K562 (cell line): ENCODE data around the gene COQ2. TPM values are rescaled to one million over a fixed set of nuclear protein-coding genes. Genes with fewer than 3 reads are reported as not detected.

Experiments
- ATAC-seq: fragments of 200-7000 bp; cut with Tn5 transposase; 3 replicates; pipeline ENCODE4 v1.9.1; 2020; ENCODE audit warnings: moderate library complexity
- BruUV-seq: library from RNA; stranded (reverse); fragments of 400-500 nt; replicated peaks from 2 replicates; lab custom pipeline; 2021; lab: Mats Ljungman, UMichigan
- CTCF ChIA-PET: fragments of 300-600 bp; formaldehyde crosslinking; extraction: SDS; loops from one replicate; lab custom pipeline; 2021; ENCODE audit warnings: low intra/inter-chr PET ratio; lab: Yijun Ruan, JAX
- POLR2A ChIA-PET: fragments of 300-600, 350-650 bp; sonication (Branson Sonifier 250); formaldehyde crosslinking; extraction: SDS; loops from one replicate; lab custom pipeline; 2021; ENCODE audit warnings: antibody characterized with exemption, inconsistent platforms; lab: Yijun Ruan, JAX
- DNase-seq, 4 experiments: peaks; one replicate each; pipeline versions ENCODE4 v3.0.0 to v3.0.0-alpha.2; 2011 to 2018; ENCODE audit warnings: low spot score in 3 of 4, mixed read lengths in 3 of 4; ENCODE audit errors: extremely low read depth in 1 of 4
- FAIRE-seq: peaks from 2 replicates; lab custom pipeline; 2011; peaks lifted over from hg19 to GRCh38; lab: Jason Lieb, UNC
- H2AFZ ChIP-seq: 2 replicates; pipeline ENCODE4 v1.6.0; 2011; ENCODE audit warnings: low read depth, low read length, control low read depth, inconsistent platforms
- H3K27ac ChIP-seq: fragments of 200-600 bp; 3 replicates; pipeline ENCODE4 v1.8.0; 2011; ENCODE audit warnings: low read depth, mild to moderate bottlenecking, control low read depth, inconsistent platforms, low read length, moderate library complexity, mixed read lengths; ENCODE audit errors: extremely low read depth
- H3K27me3 ChIP-seq, 2 experiments: fragments of 300-600 bp in 1 of 2; 2 replicates in 1 of 2; 3 replicates in 1 of 2; pipeline versions ENCODE4 v1.6.0 to v1.8.0; 2011; ENCODE audit warnings: inconsistent platforms in 2 of 2, low read length in 2 of 2, mild to moderate bottlenecking in 1 of 2, mixed read lengths in 1 of 2, moderate library complexity in 1 of 2; ENCODE audit not compliant: control insufficient read depth in 2 of 2, insufficient read depth in 2 of 2
- H3K36me3 ChIP-seq: fragments of 300-600 bp; 3 replicates; pipeline ENCODE4 v1.8.0; 2011; ENCODE audit warnings: mild to moderate bottlenecking, low read length, inconsistent platforms; ENCODE audit not compliant: control insufficient read depth, insufficient read depth
- H3K4me1 ChIP-seq, 2 experiments: fragments of 200-600 bp in 1 of 2; replicated peaks in 1 of 2; 2 replicates in 1 of 2; 3 replicates in 1 of 2; pipeline versions ENCODE4 v1.5.1 to v1.8.0; 2011; ENCODE audit warnings: inconsistent platforms in 2 of 2, low read length in 2 of 2, mild to moderate bottlenecking in 1 of 2, mixed read lengths in 1 of 2, moderate library complexity in 1 of 2; ENCODE audit not compliant: control insufficient read depth in 2 of 2, insufficient read depth in 2 of 2
- H3K4me2 ChIP-seq: 2 replicates; pipeline ENCODE4 v1.6.1; 2011; ENCODE audit warnings: low read length, control low read depth, inconsistent platforms, mixed read lengths; ENCODE audit not compliant: insufficient read depth
- H3K4me3 ChIP-seq: fragments of 200-600 bp; sonication (generic), shearing (Covaris generic); 2 replicates; pipeline ENCODE4 v1.5.1; 2016; ENCODE audit warnings: control low read depth, inconsistent platforms
- H3K79me2 ChIP-seq: fragments of 200-600 bp; 3 replicates; pipeline ENCODE4 v1.8.0; 2011; ENCODE audit warnings: low read length, inconsistent platforms; ENCODE audit not compliant: control insufficient read depth, insufficient read depth
- H3K9ac ChIP-seq, 2 experiments: 2 replicates each; pipeline versions ENCODE4 v1.6.0 to v1.6.1; 2011; ENCODE audit warnings: low read depth in 2 of 2, low read length in 2 of 2, control low read depth in 1 of 2, inconsistent platforms in 1 of 2, mild to moderate bottlenecking in 1 of 2, mixed read lengths in 1 of 2; ENCODE audit not compliant: insufficient read depth in 1 of 2
- H3K9me1 ChIP-seq: one replicate; pipeline ENCODE4 v1.6.0; 2011; ENCODE audit warnings: inconsistent platforms, mild to moderate bottlenecking, low read length, moderate library complexity; ENCODE audit not compliant: control insufficient read depth, insufficient read depth
- H3K9me3 ChIP-seq: replicated peaks from 2 replicates; pipeline ENCODE4 v1.5.1; 2011; ENCODE audit warnings: low read depth, low read length, inconsistent platforms; ENCODE audit not compliant: control insufficient read depth, insufficient read depth
- H4K20me1 ChIP-seq: replicated peaks from 2 replicates; pipeline ENCODE4 v1.6.1; 2011; ENCODE audit warnings: low read length, inconsistent platforms, mixed read lengths; ENCODE audit not compliant: control insufficient read depth, insufficient read depth
- ARNT ChIP-seq, 2 experiments: fragments of 450-650 bp; IDR thresholded peaks; 2 replicates each; pipeline ENCODE4 v1.6.1; 2016; ENCODE audit warnings: mild to moderate bottlenecking in 1 of 2
- ERF ChIP-seq: fragments of 450-650 bp; formaldehyde crosslinking; IDR thresholded peaks from 2 replicates; pipeline ENCODE4 v1.4.0; 2020; ENCODE audit warnings: mild to moderate bottlenecking, mixed read lengths
- GATAD2A ChIP-seq: fragments of 450-650 bp; IDR thresholded peaks from 2 replicates; pipeline ENCODE4 v1.6.1; 2017
- HNRNPL ChIP-seq: fragments of 200-400 bp; formaldehyde crosslinking; IDR thresholded peaks from 2 replicates; pipeline ENCODE4 v1.6.1; 2017; ENCODE audit warnings: low read depth, mild to moderate bottlenecking, low read length
- KAT7 ChIP-seq: sonication (generic); formaldehyde crosslinking; IDR thresholded peaks from 2 replicates; pipeline ENCODE4 v1.8.0; 2022; ENCODE audit warnings: missing genetic modification reagents, mild to moderate bottlenecking, borderline replicate concordance
- KHSRP ChIP-seq: fragments of 450-650 bp; IDR thresholded peaks from 2 replicates; pipeline ENCODE4 v1.6.1; 2017
- PHTF2 ChIP-seq: fragments of 250-450 bp; sonication (Bioruptor Pico); IDR thresholded peaks from 2 replicates; pipeline ENCODE4 v1.5.0; 2021; ENCODE audit warnings: mild to moderate bottlenecking
- POLR2AphosphoS2 ChIP-seq: IDR thresholded peaks from 2 replicates; pipeline ENCODE4 v1.6.1; 2012; ENCODE audit warnings: low read length, improper control_type of control experiment
- POU5F1 ChIP-seq: fragments of 150-350 bp; IDR thresholded peaks from 2 replicates; pipeline ENCODE4 v1.6.1; 2014; ENCODE audit warnings: borderline replicate concordance, low read length, low read depth, mild to moderate bottlenecking; ENCODE audit not compliant: partially characterized antibody
- TGIF2 ChIP-seq: sonication (generic); formaldehyde crosslinking; IDR thresholded peaks from 2 replicates; pipeline ENCODE4 v1.8.1; 2022; ENCODE audit warnings: mild to moderate bottlenecking, missing genetic modification reagents, moderate library complexity
- USF1 ChIP-seq: sonication (generic); formaldehyde crosslinking; IDR thresholded peaks from 2 replicates; pipeline ENCODE4 v1.9.0; 2022; ENCODE audit warnings: mild to moderate bottlenecking, missing genetic modification reagents
- VEZF1 ChIP-seq: fragments of 200-800 bp; sonication (Bioruptor generic); IDR thresholded peaks from 2 replicates; pipeline ENCODE4 v1.6.1; 2017; ENCODE audit warnings: missing genetic modification characterization, missing compliant biosample characterization
- ZBTB1 ChIP-seq: sonication (generic); formaldehyde crosslinking; IDR thresholded peaks from 2 replicates; pipeline ENCODE4 v1.8.1; 2023; ENCODE audit warnings: missing genetic modification reagents, low read depth, mild to moderate bottlenecking, borderline replicate concordance
- ZNF124 ChIP-seq: sonication (generic); formaldehyde crosslinking; IDR thresholded peaks from 2 replicates; pipeline ENCODE4 v1.8.1; 2022; ENCODE audit warnings: missing genetic modification reagents
- ZNF24 ChIP-seq: fragments of 450-650 bp; IDR thresholded peaks from 2 replicates; pipeline ENCODE4 v1.6.1; 2016
- WGBS: fragments of 100-300 bp; shearing (Covaris generic); methylation state at CpG from one replicate; pipeline ENCODE4 v1.1.6; 2016; ENCODE audit warnings: low coverage, mixed read lengths; ENCODE audit not compliant: insufficient coverage; ENCODE audit errors: missing lambda C conversion rate; 5-methylcytosine and 5-hydroxymethylcytosine counted together
- in situ Hi-C: fragments of 300-500 bp; cut with MboI; formaldehyde crosslinking; loops from 4 replicates; pipeline ENCODE4 v1.15.0; 2018; ENCODE audit warnings: inconsistent platforms, mixed read lengths
- intact Hi-C: fragments of 100-400 bp; cut with micrococcal nuclease; formaldehyde crosslinking; loops from 2 replicates; pipeline ENCODE4 v1.14.2; 2022
- polyA plus RNA-seq, 8 experiments: library from polyadenylated mRNA; depleted of rRNA in 4 of 8; stranded (reverse) in 5 of 8; unstranded in 3 of 8; fragments of >200 nt; fragmentation: Nextera tagmentation in 2 of 8; fragmentation: Illumina TruSeq in 1 of 8; extraction: Ambion mirVana in 2 of 8; extraction: Trizol in 1 of 8; gene quantifications; 2 replicates each; pipeline versions ENCODE4 v1.2.1 to v1.2.3, GENCODE V29; 2011 to 2014; ENCODE audit warnings: inconsistent platforms in 1 of 8, missing spikeins in 1 of 8
- total RNA-seq, 7 experiments: library from RNA; depleted of rRNA in 6 of 7; stranded (reverse); fragments of >200 nt in 6 of 7; fragmentation: Illumina TruSeq in 2 of 7; extraction: Trizol in 2 of 7; gene quantifications; 2 replicates each; pipeline versions ENCODE4 v1.2.1 to v1.2.3, GENCODE V29; 2011 to 2021; ENCODE audit warnings: low replicate concordance in 1 of 7

COQ2 gene
- total and polyA plus RNA-seq, 9 of the 15 experiments (the other 6 are each of a cell fraction or from before 2014, with no cell fraction given) = 1.9 to 13.5 (median 11.8) TPM

- DNase-seq = no peak
- Histone ChIP-seq H3K9ac (no peak overlapping the region), H3K9me1 (no peaks in the 10 kb centered on the region), H3K4me3 (no peak overlapping the region), H3K9me3 (no peaks in the 10 kb centered on the region), H3K4me2 (no peak overlapping the region), H3K27me3 (peaks cover 8 to 16% of the 10 kb centered on the region in 2 experiments), H3K36me3 (no peaks in the 10 kb centered on the region), H2AFZ (no peak overlapping the region), H3K79me2 (no peaks in the 10 kb centered on the region), H3K27ac (no peak overlapping the region), H3K4me1 (no peaks in the 10 kb centered on the region; a peak in 1 of 5 replicates), H4K20me1 (no peaks in the 10 kb centered on the region)
- ChIA-PET POLR2A (no interaction called here), CTCF (no interaction called here)
- intact Hi-C loops = no loop called here
- BruUV-seq = no TSS peak
- 7% methylated on average over 4 of the region's 4 CpGs for WGBS
- no peak for FAIRE-seq
- TF ChIP-seq POU5F1 (no peak), KHSRP (no peak), ZNF24 (no peak), KAT7 (no peak), ERF (CRISPR knock-in tag) (no peak), ARNT (IDR thresholded peaks at IDR 0.05) (no peak), HNRNPL (no peak), ZBTB1 (CRISPR knock-in tag) (no peak), ZNF124 (CRISPR knock-in tag) (no peak), TGIF2 (CRISPR knock-in tag) (no peak), GATAD2A (no peak), POLR2AphosphoS2 (no peak), USF1 (no peak), PHTF2 (CRISPR knock-in tag) (no peak), VEZF1 (no peak)
- TF ChIP-seq, all 486 proteins: peak for 0
- in situ Hi-C loops = no loop called here
- no peak for ATAC-seq
Measured at GRCh38 chr4:83308672-83309071, 24.1 kb upstream of the COQ2 start.
